Kidney (tissue), 14 donors: ENCODE results near the gene SNTG2. TPM values are rescaled to one million over a fixed set of nuclear protein-coding genes. Genes with fewer than 3 reads are reported as not detected.

Experiments used
- DNase-seq, 5 donors: peaks; one replicate each; pipeline ENCODE4 v3.0.0-alpha.2; 2013 to 2020
- FAIRE-seq: peaks from 2 replicates; lab custom pipeline; 2012; peaks lifted over from hg19 to GRCh38; lab: Jason Lieb, UNC
- H3K27ac ChIP-seq, 2 donors: one replicate each; pipeline ENCODE4 v1.7.0; 2013; ENCODE audit warnings: low read depth in 2 of 2, low read length in 2 of 2, inconsistent platforms in 1 of 2
- H3K27me3 ChIP-seq: one replicate; pipeline ENCODE4 v1.7.1; 2013; ENCODE audit warnings: low read length, inconsistent platforms; ENCODE audit not compliant: control insufficient read depth, insufficient read depth
- H3K36me3 ChIP-seq, 3 donors: one replicate each; pipeline versions ENCODE4 v1.7.0 to v1.7.1; 2013; ENCODE audit warnings: low read length in 3 of 3, control low read depth in 1 of 3, inconsistent platforms in 1 of 3; ENCODE audit not compliant: insufficient read depth in 3 of 3, control insufficient read depth in 2 of 3
- H3K4me1 ChIP-seq, 3 donors: one replicate each; pipeline versions ENCODE4 v1.7.0 to v1.7.1; 2013; ENCODE audit warnings: low read length in 3 of 3, inconsistent platforms in 1 of 3, low read depth in 1 of 3; ENCODE audit not compliant: control insufficient read depth in 2 of 3, insufficient read depth in 2 of 3
- H3K4me3 ChIP-seq, 3 donors: one replicate each; pipeline versions ENCODE4 v1.7.0 to v1.8.1; 2013; ENCODE audit warnings: low read length in 3 of 3, control low read depth in 1 of 3, inconsistent platforms in 1 of 3
- H3K9ac ChIP-seq, 3 donors: one replicate each; pipeline versions ENCODE4 v1.7.0 to v1.7.1; 2013; ENCODE audit warnings: low read length in 3 of 3, control low read depth in 1 of 3, inconsistent platforms in 1 of 3
- H3K9me3 ChIP-seq, 3 donors: one replicate each; pipeline versions ENCODE4 v1.7.0 to v1.7.1; 2013; ENCODE audit warnings: low read length in 3 of 3, control low read depth in 1 of 3, inconsistent platforms in 1 of 3; ENCODE audit not compliant: control insufficient read depth in 2 of 3, insufficient read depth in 1 of 3
- CTCF ChIP-seq: IDR thresholded peaks from 3 replicates; pipeline ENCODE4 v1.5.1; 2012; ENCODE audit warnings: mild to moderate bottlenecking, moderate library complexity, borderline replicate concordance; ENCODE audit not compliant: insufficient read depth; ENCODE audit errors: extremely low read depth
- intact Hi-C: fragments of 100-400 bp; cut with DNase I; formaldehyde crosslinking; loops from one replicate; pipeline ENCODE4 v1.11.1; 2022
- polyA plus RNA-seq: library from polyadenylated mRNA; stranded (reverse); fragments of 350-450 nt; fragmentation: Illumina TruSeq; extraction: RNeasy Lipid Tissue Mini Kit (QIAGEN cat#74804); gene quantifications from one replicate; pipeline ENCODE4 v1.2.3, GENCODE V29; 2014; ENCODE audit warnings: low read depth, low replicate concordance; ENCODE audit not compliant: insufficient read depth
- total RNA-seq: library from RNA; stranded (reverse); fragmentation: NEBNext Ultra II Directional; extraction: Animal tissue kit (Norgen Biotek cat#: 25700); gene quantifications from one replicate; pipeline ENCODE4 v1.2.1, GENCODE V29; 2021
- donor health status: control.
- donor health status: control.
- donor health status: control.
- donor health status: control.
- donor health status: control.
- donor health status: DM: yes; HTN: yes; CAD: no.
- donor health status: Normal renal cell carcinoma (clear cell type).

SNTG2 gene
- total and polyA plus RNA-seq, 2 donors from 2014 or later = 2.2 TPM; not detected in 1

GRCh38 chr2:1210352-1210751 is 259.7 kb downstream of the SNTG2 start:
- Histone ChIP-seq H3K9ac (no peak overlapping the region), H3K27me3 (no peaks in the 10 kb centered on the region), H3K36me3 (no peaks in the 10 kb centered on the region), H3K27ac (no peak overlapping the region), H3K4me3 (no peak overlapping the region), H3K9me3 (peaks cover 0 to 18% (median 5%) of the 10 kb centered on the region in 3 donors), H3K4me1 (no peaks in the 10 kb centered on the region)
- DNase-seq = no peak
- intact Hi-C loops = no loop called here
- FAIRE-seq = no peak
- TF ChIP-seq CTCF = no peak

- H3K27me3 ChIP-seq = no peaks in the 10 kb centered on the region
- peak in 1 of 5 donors; percentile 68 for DNase-seq
- intact Hi-C loops = no loop called here
- FAIRE-seq = no peak
- no peak overlapping the region for H3K4me3 ChIP-seq
- H3K27ac ChIP-seq = no peak overlapping the region
- H3K4me1 ChIP-seq = no peaks in the 10 kb centered on the region
- H3K9me3 ChIP-seq = peaks cover 0 to under 1% (median 0%) of the 10 kb centered on the region in 3 donors
- no peak overlapping the region for H3K9ac ChIP-seq
- no peak for TF ChIP-seq CTCF
- H3K36me3 ChIP-seq = no peaks in the 10 kb centered on the region
These were observed 269.4 kb downstream of the SNTG2 start for GRCh38 chr2:1219901-1220573.

GRCh38 chr2:1222056-1222455 is 271.4 kb downstream of the SNTG2 start:
- Histone ChIP-seq H3K9ac (no peak overlapping the region), H3K27ac (no peak overlapping the region), H3K36me3 (no peaks in the 10 kb centered on the region), H3K27me3 (no peaks in the 10 kb centered on the region), H3K4me1 (no peaks in the 10 kb centered on the region), H3K9me3 (no peaks in the 10 kb centered on the region), H3K4me3 (no peak overlapping the region)
- intact Hi-C loops = no loop called here
- no peak for TF ChIP-seq CTCF
- DNase-seq = no peak
- no peak for FAIRE-seq
